Stimulated activated CD4-positive, alpha-beta T cell treated with anti-CD3 and anti-CD28 coated beads, Interleukin-4, amount 100 ng/mL, for 4 hours (primary cell): ENCODE data around the gene BBS9.
"Not testable (repeated sequence)": the region's sequence is repeated elsewhere in the genome, so short reads cannot be mapped to it uniquely, and the experiment has no call there.

Experiments used
- DNase-seq, 2 experiments: peaks; one replicate each; pipeline ENCODE4 v3.0.0-alpha.2; 2020

The BBS9 gene

DNA sequence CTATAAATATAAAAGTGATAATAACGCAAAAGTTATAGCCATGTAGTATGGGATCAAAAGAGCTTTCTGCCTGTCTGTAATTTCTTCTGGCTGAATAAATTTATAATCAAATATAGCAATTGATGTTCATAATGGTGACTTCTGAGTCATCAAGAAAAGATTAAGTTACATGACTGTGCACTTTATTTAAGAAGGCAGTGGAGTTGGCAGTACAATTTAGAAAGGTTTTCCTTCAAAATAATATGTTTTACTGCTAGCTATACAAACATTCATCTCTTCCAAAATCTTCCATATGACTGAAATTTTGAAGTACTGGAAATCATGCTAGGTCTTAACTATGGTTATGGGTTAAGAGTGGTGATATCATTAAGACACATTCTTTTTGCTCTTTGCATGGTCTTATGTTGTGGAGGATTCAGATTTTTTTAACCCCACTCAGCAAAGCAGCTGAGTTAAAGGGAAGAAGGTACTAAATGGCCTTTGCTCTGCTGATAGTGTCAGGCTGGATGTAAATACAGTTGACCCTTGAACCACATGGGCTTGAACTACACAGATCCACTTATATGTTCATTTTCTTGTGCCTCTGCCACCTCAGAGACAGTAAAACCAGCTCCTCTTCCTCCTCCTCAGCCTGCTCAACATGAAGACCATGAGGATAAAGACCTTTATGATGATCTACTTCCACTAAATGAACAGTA, 323.6 kb downstream of the BBS9 start:
- DNase-seq: no peak

DNA sequence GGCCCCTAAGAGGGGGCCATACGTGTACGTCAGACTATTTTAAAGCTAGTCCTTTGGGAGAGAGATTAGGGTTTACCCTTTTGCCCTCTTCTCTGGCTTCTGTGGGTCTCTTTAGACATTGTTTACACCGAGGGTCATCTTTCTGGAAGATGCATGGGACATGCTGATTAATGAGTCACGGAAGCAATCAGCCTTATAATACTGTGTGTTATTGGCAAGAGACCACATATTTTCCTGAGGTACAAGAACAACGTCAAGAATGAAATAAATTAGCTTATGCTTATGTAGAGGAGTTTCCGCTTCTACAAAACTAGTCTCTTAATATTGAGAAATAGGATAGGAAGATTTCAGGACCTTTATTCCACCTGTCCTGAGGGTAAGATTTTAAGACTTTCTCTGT, 327.7 kb downstream of the BBS9 start:
- DNase-seq: no peak

DNA sequence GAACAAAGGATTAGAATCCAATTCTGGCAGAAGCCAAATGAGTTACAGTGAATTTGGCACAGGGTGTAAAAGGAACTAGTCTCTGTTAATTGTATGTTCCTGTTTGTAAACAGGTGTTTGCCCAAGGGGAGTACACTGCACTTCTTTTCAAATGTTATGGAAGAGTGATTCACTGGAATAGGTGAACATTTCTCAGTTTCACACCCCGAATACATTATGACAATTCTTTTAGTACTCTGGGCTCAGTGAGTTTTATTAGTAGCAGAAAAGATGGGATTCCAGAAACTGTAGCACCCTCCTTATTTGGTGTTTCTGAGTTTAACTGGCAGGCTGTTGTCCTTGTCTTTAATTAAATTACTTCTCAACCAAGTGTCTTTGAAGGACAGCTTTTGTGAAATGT, 329.2 kb downstream of the BBS9 start:
- DNase-seq: no peak

DNA sequence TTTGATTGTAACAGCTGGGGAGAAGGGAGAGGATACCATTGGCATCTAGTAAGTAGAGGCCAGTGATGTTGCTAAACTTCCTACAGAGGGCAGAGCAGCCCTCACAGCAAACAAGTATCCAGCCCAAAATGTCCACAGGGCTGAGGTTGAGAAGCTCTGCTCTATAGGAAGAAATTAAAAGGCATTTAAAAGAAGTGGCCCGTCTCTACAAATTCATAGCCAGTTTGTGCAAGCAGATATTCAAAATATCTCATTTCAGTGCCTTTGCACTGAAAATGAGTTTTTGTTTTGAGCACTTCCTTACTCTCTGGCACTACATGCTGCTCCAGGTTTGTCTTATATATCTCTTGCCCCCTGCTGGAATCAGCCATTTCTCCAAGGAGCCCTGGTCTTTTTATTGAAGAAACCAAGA, 330.0 kb downstream of the BBS9 start:
- no peak for DNase-seq

DNA sequence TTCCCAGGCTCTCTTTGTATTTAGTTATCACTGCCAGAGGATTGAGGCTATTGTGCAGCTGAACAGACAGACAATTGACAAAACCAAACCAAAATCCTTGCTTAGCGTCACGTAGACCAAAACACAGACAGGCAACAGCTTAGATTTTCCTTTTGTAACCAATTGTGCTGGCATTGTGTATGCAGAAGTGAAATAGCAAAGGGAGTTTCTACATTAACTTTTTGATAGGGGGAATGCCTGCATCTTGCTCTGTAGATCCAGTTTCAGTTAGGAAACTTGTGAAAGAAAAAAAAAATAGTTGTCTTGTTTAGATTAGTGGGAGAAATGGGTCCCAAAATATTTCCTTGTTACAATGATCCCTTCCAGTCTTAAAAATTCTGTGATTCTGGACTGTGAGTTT, 333.8 kb downstream of the BBS9 start:
- no peak for DNase-seq

DNA sequence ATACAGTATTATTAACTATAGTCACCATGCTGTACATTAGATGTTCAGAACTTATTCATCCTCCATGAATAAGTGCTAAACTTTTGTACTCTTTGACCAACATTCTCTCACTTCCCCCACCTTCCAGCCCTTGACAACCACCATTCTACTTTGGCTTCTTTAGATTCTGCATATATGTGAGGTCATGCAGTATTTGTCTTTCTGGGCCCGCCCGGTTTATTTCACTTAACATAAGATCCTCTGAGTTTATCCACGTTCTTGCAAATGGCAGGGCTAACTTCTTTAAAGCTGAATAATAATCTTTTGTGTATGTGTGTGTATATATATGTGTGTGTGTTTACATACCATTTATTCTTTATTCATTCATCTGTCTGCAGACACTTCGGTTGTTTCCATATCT, 336.8 kb downstream of the BBS9 start:
- no peak for DNase-seq

DNA sequence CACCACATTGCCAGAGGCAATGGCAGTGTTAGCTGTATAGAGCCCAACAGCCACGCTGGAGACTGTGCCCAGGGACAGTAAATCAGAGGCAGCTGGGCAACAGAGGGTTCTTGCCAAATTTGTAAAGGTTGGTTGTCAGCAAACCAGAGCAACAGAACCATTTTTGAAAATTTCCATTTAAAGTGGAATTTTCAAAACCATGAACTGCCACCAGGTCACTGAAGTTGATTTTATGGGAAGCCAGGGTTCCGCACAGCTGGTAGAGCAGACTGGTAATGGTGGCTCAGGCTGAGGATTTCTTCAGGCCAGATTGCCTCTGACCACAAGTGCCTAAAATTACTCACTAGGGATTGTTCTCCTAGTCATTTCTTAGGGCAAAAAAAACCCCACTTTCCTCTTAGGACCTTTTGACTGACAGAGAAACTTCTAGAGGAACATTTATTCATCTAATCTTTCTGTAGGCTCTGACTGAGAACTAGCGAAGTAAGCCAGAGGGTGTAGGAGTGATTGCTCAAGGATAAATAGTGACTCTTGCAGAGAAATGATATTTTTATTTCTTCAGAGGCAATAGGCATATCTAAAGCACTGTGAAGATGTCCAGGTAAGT, 342.4 kb downstream of the BBS9 start:
- DNase-seq: no peak

DNA sequence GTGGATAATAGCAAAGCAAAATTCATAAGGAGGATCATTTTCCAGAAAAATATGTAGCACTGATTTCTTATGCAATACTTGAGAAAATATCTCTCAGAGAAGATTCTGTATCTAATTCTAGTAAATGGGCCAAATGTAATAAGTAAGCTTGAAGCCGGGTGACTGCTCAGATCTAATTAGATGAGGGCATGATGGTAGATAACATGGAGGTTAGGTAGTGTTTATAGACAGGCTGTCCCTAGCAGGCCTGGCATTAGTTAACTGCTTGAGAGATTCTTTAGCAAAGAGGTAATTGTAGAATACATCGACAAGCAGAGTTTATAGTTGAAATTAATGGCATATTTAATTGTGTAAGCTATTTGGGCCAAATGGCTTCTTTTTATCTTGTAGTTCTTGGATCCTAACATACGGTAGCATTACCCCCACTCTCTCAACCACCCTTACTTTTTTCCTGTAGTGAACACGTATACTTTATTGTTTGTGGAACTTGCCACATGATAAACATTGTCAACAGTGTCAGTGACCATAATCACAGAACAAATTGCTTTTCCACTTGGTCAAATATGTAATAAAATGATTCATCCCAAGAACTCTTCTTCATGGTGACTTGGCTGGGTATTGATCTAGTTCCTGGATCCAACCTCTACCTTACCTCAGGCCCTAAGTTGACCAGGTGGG, 343.1 kb downstream of the BBS9 start:
- DNase-seq: no peak

DNA sequence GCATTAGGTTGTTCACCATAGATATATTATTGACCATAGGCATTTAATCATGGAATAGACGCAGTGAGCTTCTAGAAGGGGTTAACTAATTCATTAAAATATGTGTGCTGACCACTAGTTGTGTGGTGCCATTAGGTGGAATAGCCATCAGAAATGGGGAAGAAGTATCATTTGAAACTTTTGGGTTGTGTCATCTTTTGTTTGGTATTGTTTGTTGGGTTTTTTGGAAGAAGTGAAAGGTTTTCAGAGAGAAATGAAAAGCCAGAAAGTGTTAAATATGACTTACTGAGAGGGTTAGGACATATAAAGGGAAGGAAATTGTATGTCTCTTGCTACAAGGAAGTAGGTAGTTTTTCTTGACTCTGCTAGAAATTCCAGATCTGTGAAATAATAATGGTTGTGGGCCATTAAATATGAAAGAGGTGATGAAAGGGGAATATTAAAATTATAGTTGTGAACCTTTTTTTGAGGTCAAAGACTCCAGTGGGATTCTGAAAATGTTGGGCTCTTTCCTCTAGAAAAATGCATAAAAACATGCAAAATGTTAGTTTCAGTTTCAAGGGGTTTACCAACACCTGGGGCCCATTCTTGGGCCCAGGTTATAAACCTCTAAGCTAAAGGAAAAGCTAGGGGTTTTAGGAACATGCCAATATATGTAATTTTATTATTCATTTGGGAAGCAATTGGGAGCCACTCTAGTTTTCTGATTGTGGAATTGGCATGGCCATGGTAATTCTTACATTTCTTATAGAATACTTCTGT, 348.5 kb downstream of the BBS9 start:
- DNase-seq: no peak

DNA sequence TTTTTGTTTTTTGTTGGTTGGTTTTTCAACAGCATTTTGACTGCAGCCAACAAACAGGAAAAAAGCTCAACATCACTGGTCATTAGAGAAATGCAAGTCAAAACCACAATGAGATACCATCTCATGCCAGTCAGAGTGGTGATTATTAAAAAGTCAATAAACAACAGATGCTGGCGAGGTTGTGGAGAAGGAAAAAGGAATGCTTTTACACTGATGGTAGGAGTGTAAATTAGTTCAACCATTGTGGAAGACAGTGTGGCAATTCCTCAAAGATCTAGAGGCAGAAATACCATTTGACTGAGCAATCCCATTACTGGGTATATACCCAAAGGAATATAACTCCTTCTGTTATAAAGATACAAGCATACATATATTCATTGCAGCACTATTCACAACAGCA, 355.1 kb downstream of the BBS9 start:
- DNase-seq: not testable (repeated sequence)

DNA sequence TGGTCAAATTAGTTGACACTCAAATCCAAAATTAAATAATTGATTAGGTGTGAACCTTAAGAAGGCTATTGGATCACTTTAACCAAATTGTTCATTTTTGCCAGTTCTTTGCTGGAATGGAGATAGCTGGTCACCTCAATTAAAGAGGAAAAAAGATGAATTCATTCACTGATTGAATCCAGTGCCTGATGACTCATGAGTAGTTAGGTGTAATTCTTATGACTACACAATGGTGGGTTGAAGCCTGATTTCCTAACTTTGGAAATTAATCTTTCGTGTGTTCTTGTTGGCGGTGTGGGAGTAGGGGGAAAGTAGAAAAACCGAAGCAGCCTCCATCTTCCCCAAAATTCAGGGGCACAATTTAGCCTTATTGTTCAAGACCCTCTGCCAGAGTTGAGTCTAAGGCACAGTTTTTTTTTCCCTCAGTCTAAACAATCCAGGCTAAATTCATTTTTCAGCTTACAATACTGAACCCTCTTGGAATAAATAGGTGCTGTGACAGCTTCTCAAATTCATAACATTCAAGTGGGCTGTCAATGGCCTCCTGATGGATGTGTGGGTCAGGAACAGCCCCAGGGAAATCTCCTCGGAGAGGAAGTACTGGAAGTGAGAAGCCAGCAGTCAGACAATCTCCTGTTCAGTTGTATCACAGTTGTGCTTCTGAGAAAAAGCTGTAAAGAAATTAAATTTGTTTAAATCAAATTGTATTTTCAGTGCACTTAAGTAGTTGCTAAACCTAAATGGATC, 356.6 kb downstream of the BBS9 start:
- no peak for DNase-seq

DNA sequence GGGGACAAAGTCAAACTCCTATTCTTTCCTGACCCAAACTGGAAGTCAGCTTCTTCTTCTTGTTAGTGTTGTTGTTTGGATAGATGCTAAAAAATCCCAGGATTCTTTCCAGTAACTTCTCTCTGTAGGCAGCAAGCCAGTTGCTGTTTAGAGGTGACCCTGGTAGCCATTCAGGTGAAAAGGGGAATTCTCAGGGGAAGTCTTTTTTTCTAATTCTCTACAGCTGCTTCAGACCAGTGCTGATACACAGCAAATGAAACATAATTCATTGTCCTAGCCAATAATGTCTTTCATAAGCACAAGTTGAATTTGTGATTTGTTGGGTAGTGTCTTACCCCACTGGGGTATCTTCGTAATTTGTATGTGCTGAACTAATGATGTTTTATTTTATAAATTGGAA, 357.3 kb downstream of the BBS9 start:
- DNase-seq: no peak

DNA sequence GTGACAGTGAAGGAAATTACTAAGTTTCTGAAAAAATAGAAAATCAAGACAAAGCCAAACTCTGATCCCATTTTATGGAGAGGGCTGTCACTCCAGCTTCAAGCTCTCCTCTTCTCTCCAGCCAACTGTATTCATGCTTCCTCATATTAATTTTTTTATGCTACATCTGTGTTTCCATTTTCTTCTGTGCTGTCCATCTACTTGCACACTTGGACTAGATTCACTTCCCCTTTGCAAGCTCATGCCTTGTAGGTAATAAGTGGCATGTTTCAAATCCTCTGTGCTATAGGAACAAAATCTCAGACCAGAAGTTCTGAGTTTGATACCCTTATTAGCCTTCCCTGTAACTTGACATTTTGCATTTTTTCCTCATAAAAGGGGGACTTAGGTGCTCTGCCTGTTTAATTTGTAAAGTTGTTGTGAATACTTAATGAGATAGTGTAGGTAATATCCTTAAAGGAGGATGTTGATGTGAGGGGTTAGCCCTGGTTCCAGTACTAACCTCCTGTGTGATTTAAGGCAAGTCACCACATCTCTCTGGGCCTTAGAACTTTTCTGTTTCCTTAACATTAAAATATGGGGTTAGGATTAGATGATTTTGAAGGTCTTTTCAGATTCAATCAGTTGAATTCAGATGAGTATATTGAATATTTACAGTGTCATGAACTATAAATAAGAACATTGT, 358.8 kb downstream of the BBS9 start:
- no peak for DNase-seq

DNA sequence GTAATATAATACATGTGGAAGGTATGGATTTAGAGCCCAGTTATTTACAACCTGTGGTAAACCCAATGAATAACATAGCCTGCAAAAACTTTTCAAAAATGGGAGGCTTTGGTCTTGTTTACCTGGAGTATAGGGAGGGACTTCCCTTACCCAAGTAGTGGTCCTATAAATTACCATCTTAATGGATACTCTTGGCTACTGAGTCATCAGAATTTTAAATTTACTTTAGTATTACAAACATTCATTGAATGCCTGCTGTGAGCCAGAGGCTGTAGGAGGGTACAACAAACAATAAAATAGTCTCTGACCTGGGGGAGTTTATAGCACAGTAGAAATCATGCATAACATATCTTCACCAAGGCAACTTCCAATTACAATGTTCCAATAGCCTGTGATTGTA, 365.1 kb downstream of the BBS9 start:
- no peak for DNase-seq

DNA sequence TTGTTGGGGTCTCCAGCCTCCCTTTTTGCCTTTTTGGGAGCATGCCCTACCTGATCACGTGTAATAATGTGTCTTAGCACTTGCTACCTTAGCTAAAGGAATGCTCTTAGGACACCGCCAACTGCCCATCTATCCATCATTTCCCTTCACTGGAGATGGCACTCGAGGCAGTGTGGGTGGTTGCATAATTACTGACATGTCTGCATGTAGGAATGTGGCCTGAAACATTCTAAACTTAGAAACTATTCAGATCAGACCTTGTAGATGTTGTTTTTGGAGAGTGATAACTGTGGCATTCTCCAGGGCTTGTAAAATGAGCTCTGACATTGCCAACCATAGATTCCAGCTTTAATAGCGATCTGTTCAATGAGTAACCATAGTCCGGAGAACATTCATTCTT, 365.8 kb downstream of the BBS9 start:
- no peak for DNase-seq

DNA sequence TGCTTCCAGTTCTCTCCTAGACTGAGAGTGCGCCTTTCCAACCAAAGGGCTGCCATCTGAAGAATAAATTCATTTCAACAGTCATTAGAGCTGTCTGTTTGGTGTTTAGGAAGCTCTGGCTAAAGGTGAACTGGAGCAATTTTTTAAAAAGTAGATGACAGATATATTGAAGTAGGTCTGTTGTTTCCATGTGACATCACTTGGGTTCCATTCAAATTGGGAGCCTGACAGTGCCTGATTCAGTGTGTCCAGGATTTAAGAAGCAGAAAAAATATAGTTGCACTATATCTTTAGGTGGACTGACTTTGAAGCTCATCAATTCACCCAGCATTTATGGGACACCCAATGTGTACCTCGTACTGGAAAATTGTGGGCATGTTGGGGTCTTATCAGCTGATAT, 367.7 kb downstream of the BBS9 start:
- DNase-seq: no peak

DNA sequence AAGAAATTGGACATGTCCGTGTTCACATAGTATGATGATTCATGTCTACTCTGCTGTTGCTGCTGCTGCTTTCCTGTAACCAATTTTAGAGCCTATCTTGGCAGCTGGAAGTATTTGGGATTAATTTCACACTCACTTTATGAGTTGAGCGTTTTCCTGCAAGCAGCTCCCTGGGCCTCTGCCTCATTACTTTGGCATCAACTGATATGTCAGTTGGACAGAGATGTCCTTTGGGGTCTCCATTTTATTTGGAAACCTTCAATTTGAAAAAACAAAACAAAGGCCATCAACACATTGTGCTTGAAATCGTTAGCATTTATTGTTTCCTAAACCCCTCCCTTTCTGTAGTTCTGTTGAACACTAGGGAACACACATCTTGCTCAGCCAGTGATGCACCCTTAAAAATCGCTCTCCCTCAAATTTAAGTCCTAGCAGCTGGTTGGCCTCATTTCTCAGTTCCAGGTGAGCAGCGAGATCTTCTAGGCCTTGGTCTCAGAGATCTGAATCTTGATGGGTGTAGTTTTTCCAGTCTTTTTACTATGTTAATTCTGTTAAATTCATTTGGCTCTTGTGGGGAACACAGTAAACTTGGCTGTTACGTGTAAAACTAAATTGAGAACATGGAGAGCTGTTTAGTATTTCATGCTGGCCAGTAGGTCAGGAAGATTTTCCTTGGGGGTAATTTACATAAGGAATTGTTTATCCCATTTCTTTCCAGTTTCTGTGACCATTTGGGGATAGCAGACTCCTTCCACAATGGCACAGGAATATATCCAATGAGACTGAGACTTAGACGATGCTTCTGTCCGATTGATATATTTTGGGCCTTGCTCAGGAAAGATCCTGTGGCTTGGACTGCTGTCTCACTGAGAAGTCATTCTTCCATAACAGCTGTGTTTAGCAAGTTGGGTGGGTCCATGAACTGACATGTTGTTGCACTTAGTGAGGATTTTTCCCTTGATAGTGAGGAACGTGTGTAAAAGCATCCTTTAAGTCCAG, 371.6 kb downstream of the BBS9 start:
- no peak for DNase-seq

DNA sequence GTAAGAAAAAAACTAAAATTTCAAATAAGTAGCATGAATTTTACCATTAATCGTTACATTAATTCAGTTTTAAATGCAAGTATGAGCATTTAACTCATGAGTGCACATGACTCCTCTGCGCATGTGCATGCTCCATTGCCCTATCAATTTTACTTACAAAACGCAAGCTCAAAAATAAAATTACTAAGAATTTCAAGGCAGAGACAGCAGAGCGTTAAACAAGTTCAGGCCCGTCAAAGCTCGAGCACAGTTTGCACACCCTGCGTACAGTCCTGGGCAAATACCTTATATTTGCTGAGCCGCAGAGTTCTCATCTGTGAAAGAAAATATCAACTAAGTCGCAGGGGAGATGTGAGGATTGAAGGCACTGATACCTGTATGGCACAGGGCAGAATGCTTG, 373.6 kb downstream of the BBS9 start:
- no peak for DNase-seq

DNA sequence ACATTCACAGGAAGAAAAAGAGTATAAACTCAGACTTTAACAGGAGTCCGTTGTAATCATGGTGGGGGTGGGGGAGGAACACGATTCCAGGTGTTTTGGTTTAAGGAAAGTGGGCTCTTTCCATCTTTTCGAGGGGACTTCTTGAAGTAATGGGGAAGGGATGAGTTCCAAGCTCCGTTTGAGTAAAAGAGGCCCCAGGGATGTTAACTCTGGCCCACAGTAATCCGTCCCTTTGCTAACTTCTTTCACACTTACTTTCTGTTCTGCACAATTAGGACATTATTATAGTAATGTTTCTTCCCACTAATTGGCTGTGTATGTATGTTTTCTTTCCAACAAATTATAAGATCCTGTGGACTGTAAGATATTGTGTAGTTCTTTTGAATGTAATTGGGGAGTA, 374.4 kb downstream of the BBS9 start:
- no peak for DNase-seq

DNA sequence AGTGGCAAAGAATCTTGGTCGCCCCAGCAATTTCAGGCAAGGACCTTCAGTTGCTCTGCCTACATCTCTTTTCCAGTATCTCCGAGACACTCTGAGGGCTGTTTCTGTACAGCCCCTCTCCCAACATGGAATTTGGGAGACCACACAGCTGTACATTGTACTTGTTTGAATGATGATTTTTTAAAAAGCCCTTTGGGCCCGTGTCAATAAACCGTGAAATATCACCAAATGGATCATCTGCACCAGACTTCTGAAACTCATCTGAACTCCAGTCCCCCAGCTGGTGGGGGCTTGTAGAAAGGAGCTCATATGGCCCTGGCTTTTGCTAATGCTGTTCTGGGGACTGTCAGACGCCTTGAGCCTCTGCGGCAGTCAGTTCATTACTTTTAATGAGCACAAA, 374.9 kb downstream of the BBS9 start:
- no peak for DNase-seq

DNA sequence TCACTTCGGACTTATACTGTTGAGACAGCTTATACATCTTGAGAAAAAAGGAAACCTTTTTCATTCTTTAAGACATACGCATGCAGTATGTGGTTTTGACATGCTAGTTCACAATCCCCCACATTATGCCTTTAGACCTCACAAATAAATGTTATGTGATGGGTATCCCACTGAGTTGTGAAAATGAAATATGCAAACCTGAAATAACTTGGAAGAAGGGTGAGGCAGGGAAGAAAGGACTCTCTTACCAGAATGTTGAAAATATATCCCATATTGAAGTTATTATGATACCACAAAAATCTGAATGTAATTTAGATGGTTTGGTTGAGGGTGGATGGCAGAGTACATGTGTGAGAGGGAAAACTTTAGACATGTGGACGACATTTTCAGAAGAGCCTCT, 379.8 kb downstream of the BBS9 start:
- DNase-seq: no peak
